ENCODE data around the gene CST6.
"Not testable (repeated sequence)": the region's sequence is repeated elsewhere in the genome, so short reads cannot be mapped to it uniquely, and the experiment has no call there.

CST6 gene

DNA sequence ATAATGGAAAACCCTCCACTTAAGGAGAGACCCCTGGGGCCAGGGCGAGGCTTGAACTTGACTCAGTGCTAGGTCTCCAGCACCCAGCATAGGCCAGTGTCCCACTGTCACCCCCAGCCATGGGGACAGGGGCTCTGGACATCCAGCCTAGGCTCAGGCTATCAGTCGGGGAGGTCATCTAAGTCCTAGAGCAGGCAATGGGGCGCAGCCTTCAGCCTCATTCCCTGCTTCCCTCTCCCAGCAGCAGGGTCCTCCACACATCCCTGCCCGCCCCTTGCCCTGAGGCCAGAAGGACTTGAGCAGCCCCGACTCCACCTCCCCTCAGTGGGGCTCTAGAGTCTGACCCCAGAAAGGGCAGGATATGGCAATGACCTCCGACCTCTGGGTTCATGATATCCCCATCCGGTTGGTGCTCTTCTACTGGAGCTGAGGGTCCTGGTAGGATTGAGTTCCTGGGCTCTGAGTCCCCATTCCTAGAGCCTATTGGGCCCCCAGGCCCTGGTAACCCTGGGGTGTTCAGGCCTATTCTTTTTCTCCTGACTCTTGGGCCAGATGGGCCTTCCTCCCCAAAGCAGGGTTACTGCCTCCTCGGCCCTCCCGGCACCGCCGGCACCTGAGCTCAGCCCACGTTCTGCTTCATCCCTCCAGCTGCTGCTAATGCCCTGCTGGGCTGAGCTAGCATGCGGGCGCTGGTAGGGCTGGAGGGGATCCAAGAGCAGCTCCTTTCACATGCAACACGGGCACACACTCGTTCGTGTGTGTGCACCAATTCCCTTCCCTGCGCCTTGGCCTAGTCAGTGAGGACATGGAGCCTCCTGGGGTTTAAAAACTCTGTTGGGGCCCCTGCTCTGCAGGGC is 4.4 kb downstream of the CST6 start:
- DNase-seq: no peak

DNA sequence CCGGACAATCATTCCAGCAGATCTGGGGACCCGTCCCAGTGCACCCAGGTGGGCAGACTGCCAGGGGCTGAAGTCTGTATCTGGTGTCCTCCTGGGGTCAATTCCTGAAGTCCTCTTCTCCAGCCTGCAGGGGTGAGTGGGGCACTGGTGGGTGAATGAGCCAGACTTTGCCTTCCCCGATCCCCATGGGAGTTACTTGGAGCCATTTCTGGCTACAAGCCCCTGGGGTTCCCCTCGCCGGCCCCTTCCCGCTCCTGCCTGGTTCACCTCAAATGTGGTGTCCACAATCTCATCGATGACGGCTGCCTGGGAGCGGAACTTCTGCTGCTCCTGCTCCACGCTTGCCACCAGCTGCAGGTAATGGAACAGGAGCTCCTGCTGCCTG is 5.0 kb downstream of the CST6 start:
- DNase-seq: no peak

DNA sequence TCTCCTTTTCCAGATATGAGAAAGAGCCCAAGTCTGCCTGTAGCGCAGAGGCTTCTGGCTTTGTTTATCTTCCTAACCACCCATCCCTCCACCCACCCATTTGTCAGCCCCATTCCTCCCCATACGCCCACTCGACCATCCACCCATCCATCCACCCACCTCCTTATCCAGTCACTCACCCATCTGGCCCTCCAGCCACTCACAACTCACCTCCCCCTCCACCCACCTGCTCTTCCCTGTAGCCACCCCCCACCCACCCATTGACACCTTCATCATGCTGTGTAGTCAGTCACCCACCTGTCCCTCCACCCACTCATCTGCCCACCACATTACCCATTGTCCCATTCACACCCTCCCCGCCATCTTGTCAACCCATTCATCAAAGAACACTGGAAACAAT is 5.5 kb downstream of the CST6 start:
- DNase-seq: no peak

DNA sequence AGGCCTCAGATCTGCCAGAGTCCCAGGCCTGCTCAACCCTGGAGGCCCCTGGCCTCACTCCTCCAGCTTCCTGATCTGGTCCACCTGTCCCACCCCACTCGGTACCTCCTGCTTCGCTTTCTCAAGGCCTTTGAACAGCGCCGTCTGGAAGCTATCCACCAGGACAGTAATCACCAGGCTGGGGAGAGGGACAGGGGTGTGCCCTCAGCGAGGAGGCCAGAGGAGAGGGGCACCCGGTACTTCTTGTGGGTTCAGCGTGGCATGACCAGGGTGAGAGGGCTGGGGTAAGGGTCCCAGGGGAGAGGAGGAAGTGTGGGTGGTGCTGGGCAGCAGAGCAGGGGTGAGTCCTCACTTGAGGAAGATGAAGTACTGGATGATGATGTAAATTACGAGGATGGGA is 8.4 kb downstream of the CST6 start:
- DNase-seq: no peak

DNA sequence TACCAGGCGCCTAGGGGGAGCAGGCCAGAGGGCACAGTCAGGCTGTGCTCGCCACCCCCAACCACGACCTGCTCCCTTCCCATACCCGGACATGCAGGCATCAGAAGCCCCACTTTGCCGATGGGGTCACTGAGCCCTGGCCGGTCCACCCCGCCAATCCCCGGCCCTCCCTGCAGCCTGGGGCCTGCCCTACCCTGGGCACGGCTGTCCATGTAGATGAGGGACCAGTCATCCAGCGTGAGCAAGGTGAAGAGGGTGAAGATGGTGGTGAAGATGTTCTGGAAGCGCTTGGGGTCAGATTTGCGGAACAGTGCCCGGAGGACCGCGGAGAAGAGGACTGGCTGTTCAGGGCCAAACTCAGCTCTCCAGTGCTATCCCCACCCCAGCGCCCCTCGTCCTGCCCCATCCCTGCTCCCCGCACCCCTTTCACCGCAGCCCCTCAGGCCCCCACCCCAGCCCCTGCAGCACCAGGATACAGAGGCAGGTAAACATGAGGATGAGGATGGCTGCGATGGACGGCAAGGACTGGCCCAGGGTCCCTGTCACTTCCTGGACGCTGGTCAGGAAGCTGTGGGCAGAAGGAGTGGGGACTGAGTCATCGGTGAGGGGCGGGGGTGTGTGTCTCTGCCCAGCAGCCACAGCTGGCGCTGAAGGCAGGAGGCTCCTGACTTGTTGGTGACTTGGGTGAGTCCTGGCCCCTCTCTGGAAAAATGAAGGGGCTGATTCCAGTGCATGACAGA is 9.0 kb downstream of the CST6 start:
- peak; percentile 49 for DNase-seq

DNA sequence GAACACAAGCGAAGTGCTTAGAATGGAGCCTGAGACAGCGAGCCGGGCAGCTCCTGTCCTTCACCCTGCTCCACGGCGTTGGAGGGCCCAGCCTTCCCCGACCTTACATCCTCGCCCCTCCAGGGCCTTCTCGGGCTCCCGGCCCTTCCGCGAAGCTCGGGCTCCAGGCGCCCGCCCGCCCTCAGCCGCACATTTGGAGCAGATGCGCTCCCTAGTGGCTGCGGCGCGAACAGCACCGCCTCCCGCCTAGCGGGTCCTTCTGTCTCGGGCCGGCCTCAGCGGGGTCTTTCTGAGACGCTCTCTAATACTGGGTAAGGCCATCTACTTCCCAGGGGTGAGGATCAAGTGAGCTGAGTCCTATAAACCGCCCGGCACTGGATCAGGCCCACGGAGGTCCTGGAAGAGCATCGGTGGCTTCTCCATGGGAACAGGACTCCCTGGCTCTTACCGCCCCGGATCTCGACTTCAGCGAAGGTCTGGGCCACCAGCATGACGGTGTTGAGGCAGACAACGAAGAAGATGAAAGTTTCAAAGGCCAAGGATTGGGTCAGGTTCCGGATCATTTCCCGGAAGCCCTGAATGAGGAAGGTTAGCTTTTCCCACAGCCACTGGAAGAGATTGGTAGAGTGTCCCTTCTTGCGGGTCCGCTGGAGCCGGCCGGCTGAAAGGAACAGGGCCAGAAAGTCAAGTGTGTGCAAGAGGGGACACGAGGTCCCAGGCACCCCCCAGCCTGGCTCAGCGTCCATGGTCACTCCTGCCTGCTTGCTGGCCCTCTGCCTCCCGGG is 10.8 kb downstream of the CST6 start:
- peak; percentile 55 for DNase-seq

DNA sequence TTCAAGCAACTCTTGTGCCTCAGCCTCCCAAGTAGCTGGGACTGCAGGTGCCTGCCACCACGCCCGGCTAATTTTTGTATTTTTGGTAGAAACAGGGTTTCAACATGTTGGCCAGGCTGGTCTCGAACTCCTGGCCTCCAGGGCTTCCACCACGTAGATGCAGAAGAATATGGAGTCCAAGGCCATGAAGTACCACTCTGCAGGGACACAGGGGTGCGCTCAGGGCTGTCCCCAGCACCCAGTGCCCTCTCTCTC is 11.3 kb downstream of the CST6 start:
- DNase-seq: not testable (repeated sequence)

DNA sequence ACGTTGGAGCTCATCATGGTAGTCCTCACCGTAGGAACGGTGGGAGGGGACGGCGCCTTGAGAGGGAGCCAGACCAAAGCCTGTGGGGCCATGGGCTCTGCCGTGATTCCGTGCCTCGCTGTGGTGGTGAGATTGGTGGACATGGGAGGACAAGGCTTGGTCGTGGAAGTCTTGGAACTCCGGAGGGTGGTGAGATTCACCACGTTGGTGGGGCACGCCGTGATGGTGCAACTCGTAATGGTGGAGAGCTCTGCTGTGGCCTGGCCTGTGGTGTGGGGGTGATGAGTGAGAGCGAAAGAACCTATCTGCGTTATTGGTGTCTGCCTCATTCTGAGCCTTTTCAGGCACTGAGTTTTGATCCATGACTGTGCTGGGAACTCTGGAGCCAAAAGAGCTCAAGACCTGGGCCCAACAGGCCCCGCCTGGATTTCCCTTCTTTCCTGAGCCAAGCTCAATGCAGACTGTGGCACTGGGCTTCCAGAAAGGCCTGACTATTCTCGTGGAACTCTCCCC is 14.3 kb downstream of the CST6 start, which contains the start of gene CATSPER1:
Gene CATSPER1 (minus strand): TSS at position 463 of the 513 bp plus-strand sequence. CDS start 100 bp downstream, at position 363.
- no peak for DNase-seq

DNA sequence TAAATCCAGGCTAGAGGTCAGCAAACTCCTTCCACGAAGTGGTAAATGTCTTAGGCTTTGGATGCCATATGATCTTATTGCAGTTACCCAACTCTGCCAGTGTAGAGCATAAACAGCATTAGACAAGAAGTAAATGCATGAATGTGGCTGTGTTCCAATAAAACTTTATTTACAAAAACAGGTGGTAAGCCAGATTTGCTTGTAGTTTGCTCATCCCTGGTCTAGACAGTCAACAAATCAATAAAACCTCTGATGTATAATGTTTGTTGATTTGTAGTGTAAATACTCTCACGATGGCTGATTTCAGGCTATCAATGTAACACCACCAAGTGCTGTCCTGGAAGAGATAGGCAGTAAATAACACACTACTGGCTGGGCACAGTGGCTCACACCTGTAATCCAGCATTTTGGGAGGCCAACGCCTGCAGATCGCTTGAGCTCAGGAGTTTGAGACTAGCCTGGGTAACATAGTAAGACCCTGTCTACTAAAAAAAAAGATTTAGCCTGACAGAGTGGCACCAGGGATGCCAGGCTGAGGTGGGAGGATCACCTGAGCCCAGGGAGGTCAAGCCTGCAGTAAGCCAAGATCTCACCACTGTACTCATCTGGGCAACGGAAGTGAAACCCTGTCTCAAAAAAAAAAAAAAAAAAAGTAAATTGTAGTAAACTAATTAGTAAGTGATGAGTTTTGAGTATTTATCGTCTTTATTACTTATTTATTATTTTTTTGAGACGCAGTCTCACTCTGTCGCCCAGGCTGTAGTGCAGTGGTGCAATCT is 21.3 kb downstream of the CST6 start:
- DNase-seq: no peak

DNA sequence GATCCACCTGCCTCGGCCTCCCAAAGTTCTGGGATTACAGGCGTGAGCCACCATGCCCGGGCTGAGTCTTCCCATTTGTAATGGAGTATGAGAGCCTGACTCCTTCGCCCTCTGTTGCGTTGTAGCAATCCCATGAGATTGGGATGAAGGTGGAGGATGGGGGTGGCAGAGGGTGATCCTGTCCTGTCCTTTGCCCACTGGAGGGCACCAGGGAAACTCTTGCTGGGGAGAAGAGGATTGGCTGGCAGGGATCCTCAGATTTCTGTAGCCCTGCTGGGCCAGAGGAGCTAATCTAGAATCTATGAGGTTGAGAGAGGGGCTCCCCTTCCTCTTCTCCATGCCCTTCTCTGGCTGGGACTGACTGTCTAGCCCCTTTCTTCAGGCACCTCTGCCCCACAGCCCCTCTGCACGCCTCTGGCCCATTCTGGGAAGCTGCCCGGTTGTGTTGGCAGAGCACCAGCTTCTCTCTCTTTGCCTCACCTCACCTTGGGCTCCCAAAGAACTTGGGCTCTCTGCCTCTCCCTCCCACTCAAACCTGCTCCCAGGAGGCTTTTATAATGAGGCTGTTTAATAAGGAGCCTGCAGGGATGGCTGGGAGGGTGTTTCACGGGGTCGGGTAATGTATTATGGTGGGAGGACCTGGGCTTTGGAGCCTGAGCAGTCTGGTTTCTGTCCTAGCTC is 24.0 kb downstream of the CST6 start:
- no peak for DNase-seq

DNA sequence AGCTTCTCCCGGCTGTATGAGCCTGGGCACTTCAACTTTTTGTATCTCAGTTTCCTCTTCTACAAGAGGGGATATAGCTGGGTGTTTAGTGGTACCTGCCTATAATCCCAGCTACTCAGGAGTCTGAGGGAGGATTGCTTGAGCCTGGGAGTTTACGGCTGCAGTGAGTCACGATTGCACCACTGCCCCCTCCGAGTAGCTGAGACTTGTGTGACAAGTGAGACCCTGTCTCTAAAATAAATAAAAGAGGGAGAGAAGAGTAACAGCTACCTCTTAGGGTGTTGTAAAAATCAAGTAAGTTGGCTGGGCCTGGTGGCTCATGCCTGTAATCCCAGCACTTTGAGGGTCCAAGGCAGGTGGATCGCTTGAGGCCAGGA is 24.5 kb downstream of the CST6 start:
- DNase-seq: no peak

DNA sequence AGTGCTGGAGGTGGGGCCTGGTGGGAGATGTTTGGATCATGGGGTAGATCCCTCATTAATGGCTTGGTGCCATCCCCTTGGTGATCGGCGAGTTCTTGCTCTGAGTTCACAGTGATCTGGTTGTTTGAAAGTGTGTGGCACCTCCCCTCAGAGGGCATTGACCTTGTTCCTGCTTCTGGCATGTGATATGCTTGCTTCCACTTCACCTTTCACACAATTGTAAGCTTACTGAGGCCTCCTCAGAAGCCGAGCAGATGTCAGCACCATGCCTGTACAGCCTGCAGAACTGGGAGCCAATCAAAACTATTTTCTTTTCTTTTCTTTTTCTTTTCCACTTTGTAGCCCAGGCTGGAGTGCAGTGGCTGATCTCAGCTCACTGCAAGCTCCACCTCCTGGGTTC is 25.5 kb downstream of the CST6 start:
- DNase-seq: no peak

DNA sequence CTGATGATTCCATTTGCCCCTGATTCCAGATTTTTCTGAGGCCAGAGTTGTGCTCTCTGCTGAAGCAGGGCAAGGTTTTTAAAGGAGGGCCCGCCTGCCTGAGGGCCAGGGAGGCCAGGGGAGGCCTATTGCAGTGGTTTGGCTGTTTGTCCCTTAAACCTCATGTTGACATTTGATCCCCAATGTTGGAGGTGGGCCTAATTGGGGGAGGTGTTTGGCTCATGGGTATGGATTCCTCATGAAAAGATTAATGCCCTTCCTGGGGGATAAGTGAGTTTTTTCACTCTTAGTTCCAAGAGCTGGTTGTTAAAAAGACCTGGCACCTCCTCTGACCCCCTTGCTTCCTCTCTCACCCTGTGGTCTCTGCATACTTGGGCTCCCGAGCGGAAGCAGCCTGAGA is 28.0 kb downstream of the CST6 start:
- no peak for DNase-seq

DNA sequence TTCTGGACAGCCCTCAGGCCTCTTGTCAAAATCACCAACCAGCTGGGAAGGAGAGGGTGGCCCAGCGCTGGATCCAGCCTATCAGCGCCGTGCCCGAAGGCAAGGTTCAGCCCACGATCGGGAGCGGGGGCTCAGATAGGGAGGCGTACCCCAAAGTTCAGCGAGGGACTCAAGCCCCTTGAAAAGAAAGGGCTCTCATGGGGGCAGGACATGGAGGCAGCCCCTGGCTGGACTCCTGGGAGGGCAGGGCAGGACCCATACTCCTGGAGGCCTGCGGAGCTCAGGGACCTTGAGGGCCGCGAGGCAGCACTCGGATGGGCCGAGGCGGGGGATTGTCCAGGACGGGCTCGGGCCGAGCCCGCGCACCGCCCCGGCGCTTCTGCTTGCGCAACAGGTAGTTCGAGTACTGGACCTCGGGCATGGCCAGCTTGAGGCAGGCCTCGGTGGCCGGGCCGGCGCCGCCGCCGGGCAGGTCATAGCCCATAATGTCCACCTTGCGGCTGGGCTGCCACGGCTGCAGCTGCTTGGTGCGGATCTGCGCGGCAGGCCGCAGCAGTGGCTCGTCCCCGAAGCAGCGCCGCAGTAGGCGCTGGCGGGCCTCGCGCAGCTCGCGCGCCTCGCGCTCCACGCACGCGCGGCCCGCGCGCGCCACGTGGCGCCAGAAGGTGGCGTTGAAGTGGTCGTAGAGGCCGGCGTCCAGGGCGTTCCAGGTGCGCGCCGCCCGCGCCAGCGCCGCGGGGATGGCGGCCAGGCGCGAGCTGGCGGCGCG is 30.6 kb downstream of the CST6 start:
- DNase-seq: no peak

DNA sequence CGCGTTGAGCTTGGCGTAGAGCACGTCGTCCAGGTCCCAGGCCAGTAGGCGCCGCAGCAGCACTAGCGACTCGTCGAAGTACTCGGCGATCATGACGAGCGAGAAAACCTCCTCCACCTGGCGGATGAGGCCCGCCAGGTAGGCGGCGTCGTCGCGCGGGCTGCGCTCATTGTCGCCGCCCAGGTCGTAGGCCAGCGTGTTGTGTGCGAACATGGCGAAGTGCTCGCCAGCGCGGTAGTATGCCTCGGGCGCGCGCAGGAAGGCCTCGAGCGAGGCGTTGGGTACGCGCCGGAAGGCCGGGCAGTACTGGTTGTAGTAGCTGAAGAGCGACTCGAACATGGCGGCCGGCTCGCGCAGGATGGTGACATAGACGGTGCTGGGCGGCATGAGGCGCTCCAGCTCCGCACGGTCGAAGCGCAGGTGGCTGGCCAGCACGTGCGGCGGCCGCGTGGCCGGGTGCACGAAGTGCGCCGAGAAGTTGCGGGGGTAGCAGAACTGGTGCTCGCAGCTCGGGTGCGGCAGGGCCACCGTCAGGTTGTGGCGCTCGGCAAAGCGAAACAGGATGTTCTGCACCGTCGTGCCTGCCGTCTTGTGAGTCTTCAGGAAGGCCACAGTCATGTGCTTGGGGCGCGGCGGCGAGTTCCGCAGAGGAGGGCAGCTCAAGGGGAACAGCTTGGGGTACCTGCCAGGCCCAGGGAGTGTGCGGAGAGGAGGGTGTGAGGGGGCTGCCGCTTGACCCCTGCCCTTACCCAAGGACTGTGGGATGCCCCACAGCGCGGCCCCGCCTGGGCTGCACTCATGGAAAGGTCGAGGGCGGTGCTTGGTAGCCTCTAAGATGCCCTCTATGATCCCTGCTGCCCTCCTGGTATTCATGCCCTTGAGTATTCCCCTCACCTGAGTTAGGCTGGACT is 31.4 kb downstream of the CST6 start:
- DNase-seq: no peak

DNA sequence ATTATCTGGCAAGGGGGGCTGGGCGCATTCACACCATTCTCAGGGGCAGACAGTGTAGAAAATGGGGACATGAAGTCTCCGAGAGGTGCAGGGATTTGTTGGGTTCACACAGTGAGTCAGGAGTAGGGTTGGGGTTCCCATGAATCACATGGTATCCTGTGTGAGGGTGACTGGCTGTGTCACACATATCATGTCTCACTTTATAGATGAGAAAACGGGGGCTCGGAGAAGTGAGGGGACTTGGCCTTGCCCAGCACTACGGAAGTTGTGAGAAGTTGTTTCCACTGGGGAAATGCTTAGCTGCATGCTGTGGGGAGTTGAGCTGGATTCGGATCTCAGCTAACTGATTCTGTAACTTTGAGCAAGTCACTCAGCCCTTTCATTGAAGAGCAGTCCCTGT is 32.9 kb downstream of the CST6 start:
- DNase-seq: no peak

DNA sequence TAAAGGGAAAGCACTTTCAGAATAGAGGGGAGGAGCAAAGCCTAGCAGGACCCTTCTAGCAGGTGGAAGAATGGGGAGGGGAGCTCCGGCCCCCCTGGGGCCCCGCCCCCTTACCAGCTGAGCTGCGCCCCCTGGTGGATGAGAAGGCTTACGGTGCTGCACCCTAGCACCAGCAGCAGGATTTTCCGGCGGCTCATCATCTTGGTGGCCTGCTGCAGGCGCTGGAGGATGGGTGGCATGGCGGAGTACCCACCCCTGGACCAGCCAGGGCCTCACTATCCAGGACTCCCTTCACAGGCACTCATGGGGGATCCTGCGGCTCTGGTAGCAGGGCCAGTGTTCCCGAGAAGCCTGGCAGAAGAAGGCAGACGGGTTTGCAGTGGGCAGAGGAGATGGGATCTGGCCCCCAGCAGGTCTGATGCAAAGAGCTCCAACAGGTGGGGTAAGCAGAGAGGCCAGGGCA is 33.4 kb downstream of the CST6 start:
- peak; percentile 66 for DNase-seq

DNA sequence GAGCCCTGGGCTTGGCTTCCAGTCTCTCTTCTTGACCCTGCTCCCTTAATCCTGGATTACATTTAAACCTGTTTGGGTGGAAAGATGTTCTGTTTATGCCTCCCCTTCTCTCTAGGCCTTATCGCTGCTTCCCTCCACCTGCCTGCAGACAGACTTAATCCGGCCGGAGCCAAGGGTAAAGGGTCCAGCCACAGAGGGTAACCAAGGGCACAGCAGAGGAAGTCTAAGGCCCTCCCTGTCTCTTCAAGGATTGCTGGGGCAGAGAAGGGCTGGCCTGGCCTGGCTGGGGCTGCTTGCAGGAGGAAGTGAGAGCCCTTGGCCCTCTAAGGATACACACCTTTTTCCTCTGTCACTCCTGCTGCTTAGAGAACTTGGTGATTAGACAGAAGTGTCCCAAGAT is 35.1 kb downstream of the CST6 start:
- no peak for DNase-seq

DNA sequence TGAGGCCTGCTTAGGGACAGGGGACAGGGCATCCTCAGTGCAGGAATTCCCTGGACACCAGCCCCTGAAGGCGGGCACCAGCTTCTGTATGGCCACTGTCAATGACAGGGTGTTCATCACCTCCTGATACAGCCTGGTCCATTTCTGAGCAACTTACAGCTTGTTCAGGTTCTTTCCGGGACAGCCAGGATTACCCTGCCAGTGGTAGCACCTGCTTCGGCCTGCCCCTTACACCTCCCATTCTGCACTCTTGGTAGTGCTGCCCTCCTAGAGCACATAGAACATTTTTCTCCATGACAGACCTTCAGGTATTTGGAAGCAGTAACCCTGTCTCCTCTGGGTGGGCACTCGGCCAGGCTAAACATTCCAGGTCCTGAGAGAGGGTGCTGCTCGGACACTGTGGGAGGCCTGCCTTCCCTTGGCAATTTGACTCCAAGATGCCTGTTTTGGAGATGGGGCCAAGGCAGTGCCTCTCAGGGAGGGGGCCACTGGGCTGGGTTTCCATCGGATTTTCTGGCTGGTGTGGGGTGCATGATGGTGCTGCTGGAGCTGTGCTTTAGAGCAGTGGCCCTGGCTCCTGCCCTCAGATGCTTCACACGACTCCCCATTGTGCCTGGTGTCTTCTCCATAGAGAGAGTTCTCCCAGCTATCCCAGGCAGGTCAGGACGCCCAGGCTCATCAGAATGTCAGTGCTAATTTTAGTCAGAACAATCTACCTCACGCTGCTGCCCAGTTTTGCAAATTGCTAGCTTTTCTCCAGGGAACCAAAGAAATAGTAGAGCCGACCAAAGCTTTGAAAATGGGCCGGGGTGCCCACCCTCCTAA is 35.9 kb downstream of the CST6 start:
- no peak for DNase-seq

Data from fibroblast of skin of right quadriceps (primary cell).